Fibroblast of pulmonary artery (primary cell): ENCODE data around the gene ZNF688.

ENCODE experiments used
- DNase-seq: peaks from one replicate; pipeline ENCODE4 v3.0.0-alpha.2; 2010; ENCODE audit warnings: low read depth
- H3K4me3 ChIP-seq: replicated peaks from 2 replicates; pipeline ENCODE4 v1.5.1; 2011; ENCODE audit warnings: low read depth, mild to moderate bottlenecking, control low read depth, low read length, moderate library complexity
- CTCF ChIP-seq: IDR thresholded peaks from 2 replicates; pipeline ENCODE4 v1.5.1; 2011; ENCODE audit warnings: mild to moderate bottlenecking, control low read depth, low read length, inconsistent platforms; ENCODE audit errors: missing control alignments

ZNF688 gene

GRCh38 chr16:30569281-30569680 lies 2.2 kb downstream of the ZNF688 start:
- H3K4me3 ChIP-seq, result no peak overlapping the region
- TF ChIP-seq CTCF, result no peak
- no peak for DNase-seq

DNA sequence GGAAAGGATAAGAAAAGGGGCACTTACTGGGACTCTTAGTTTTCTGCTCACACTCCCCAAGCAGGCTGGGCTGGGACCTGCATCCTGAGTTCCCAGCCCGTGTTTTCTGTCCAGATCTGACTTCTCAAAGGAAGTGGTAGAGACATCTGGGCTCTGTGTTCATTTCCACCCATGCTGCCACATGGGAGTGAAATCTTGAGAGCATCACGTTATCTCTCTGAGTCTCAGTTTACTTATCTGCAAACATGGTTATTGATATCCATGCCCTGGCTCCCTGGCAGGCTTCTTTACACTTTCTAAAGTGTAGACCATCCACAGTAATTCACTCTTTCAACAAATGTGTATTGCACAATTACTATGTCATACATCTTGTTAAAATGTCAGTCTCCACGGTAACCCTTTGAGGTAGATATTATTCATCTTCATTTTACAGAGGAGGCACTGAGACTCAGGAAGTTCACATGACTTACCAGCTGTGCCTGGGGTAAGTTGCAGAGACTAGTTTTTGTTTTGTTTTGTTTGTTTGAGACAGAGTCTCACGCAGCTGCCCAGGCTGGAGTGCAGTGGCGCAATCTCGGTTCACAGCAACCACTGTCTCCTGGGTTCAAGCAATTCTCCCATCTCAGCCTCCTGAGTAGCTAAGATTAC lies 3.4 kb downstream of the ZNF688 start:
- DNase-seq, result peak; percentile 96
- no peak overlapping the region for H3K4me3 ChIP-seq
- no peak for TF ChIP-seq CTCF

DNA sequence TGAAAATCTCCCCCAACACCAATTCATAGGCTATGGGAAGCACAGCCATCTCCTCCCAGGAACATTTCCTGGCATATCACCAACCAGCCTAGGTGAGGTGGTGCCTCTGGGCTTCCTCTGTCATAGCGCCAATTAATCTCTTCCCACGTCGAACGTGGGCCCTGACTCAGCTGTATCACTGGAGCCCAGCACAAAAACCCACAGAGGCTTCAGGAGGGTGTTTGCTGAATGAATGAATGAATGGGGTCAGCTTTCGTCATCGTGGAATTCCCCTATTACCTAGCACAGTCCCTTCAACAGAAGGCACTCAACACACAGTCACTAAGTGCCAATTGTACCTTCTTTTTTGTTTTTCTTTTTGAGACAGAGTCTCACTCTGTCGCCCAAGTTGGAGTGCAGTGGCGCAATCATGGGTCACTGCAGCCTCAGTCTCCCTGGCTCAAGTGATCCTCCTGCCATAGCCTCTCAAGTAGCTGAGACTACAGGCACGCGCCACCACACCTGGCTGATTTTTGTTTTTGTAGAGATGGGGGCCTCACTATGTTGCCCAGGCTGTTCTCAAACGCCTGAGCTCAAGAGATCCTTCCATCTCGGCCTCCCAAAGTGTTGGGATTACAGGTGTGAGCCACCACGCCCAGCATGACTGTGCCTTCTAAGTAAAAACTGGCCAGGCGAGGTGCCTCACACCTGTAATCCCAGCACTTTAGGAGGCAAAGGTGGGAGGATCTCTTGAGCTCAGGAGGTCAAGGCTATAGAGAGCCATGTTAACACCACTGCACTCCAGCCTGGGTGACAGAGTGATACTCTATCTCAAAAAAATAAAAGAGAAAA lies 4.1 kb downstream of the ZNF688 start:
- DNase-seq, result peak; percentile 53
- H3K4me3 ChIP-seq, result no peak overlapping the region
- TF ChIP-seq CTCF, result no peak

- no peak for DNase-seq
- TF ChIP-seq CTCF, result no peak
- no peak overlapping the region for H3K4me3 ChIP-seq
Observed at GRCh38 chr16:30566531-30566930, 5.0 kb downstream of the ZNF688 start.

DNA sequence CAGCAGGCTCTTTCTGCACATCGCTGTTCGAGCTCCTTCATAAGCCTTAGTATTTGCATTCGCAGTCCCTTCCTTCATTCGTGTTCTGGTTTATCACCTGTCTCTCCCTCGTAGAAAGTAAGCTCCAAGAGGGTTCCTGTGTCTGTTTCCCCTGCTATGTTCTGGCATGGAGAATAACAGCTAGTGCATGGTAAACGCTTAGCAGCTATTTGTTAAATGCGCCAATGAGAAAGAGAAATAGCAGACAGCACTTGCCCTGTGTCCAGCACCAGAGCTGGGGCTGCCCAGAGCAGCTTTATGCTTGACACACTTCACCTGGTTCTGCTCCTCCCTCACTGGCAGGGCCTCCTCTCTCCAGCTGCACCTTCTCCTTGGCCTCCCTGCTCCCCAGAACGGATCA lies 5.5 kb downstream of the ZNF688 start:
- no peak for DNase-seq
- H3K4me3 ChIP-seq, result no peak overlapping the region
- TF ChIP-seq CTCF, result no peak

- no peak for DNase-seq
- no peak overlapping the region for H3K4me3 ChIP-seq
- TF ChIP-seq CTCF, result no peak
Observed at GRCh38 chr16:30565526-30565925, 6.0 kb downstream of the ZNF688 start.
